Transverse colon (tissue), 4 donors: ENCODE measurements around the gene DCAF6. TPM values are rescaled to one million over a fixed set of nuclear protein-coding genes. Genes with fewer than 3 reads are reported as not detected.
A peak's percentile ranks its signal among the peaks of the same experiment; 100 is the strongest.

Experiments used
- DNase-seq: peaks from one replicate; pipeline ENCODE4 v3.0.0-alpha.2; 2019
- H3K27ac ChIP-seq, 4 donors: fragments of 200-600 bp; sonication (generic); 2 replicates each; pipeline ENCODE4 v1.5.1; 2016 to 2018; ENCODE audit warnings: inconsistent platforms in 4 of 4
- H3K27me3 ChIP-seq: fragments of 200-600 bp; sonication (generic); 2 replicates; pipeline ENCODE4 v1.5.1; 2017; ENCODE audit warnings: inconsistent platforms
- H3K36me3 ChIP-seq, 4 donors: fragments of 200-600 bp; sonication (generic); 2 replicates each; pipeline ENCODE4 v1.5.1; 2017 to 2019; ENCODE audit warnings: inconsistent platforms in 4 of 4
- H3K4me1 ChIP-seq, 4 donors: fragments of 200-600 bp; sonication (generic); 2 replicates each; pipeline ENCODE4 v1.5.1; 2017 to 2020; ENCODE audit warnings: inconsistent platforms in 4 of 4
- H3K4me3 ChIP-seq, 4 donors: fragments of 200-600 bp; sonication (generic); 1 replicate in 1 of 4; 2 replicates in 3 of 4; pipeline versions ENCODE4 v1.5.1 to v1.6.1; 2017 to 2019; ENCODE audit warnings: inconsistent platforms in 4 of 4
- H3K9me3 ChIP-seq, 2 donors: fragments of 200-600 bp; sonication (generic); 2 replicates each; pipeline ENCODE4 v1.5.1; 2017 to 2019; ENCODE audit warnings: inconsistent platforms in 2 of 2
- EP300 ChIP-seq: sonication (generic); formaldehyde crosslinking; IDR thresholded peaks from one replicate; pipeline ENCODE4 v1.6.1; 2017; ENCODE audit warnings: antibody characterized with exemption, low read depth
- POLR2A ChIP-seq: fragments of 450-650 bp; IDR thresholded peaks from one replicate; pipeline ENCODE4 v1.6.1; 2016; ENCODE audit warnings: antibody characterized with exemption, mild to moderate bottlenecking, moderate library complexity
- POLR2AphosphoS5 ChIP-seq, 3 donors: sonication (generic); formaldehyde crosslinking; IDR thresholded peaks; one replicate each; pipeline ENCODE4 v1.6.1; 2016; ENCODE audit warnings: antibody characterized with exemption in 3 of 3
- WGBS, 2 donors: methylation state at CpG; one replicate each; pipeline ENCODE4 v1.1.5; 2018; ENCODE audit warnings: low coverage in 1 of 2; 5-methylcytosine and 5-hydroxymethylcytosine counted together
- in situ Hi-C, 4 donors: fragments of 200-750 bp; cut with MboI; loops; one replicate each; pipeline versions ENCODE4 v1.15.0 to v1.15.1; 2017; ENCODE audit warnings: low sequenced_read_pairs in 3 of 4, low pct_ligation_motif_present in 1 of 4, low pct_unique_long_range_greater_than_20kb in 1 of 4
- intact Hi-C: fragments of 100-400 bp; cut with DNase I; formaldehyde crosslinking; loops from one replicate; pipeline ENCODE4 v1.15.1; 2023; ENCODE audit warnings: low total_unique reads
- total RNA-seq, 4 donors: library from RNA; depleted of rRNA; stranded (reverse); fragments of >200 nt; gene quantifications; one replicate each; pipeline ENCODE4 v1.1.0, GENCODE V29; 2016
- TF ChIP-seq, protein P1 (sequence below), 5 experiments: fragments of 200-600 bp in 3 of 5; fragments of 450-650 bp in 2 of 5; sonication (generic) in 3 of 5; IDR thresholded peaks; 1 replicate in 2 of 5; 2 replicates in 3 of 5; pipeline ENCODE4 v1.5.1; 2016 to 2017; ENCODE audit warnings: antibody characterized with exemption in 5 of 5, inconsistent platforms in 3 of 5, mild to moderate bottlenecking in 2 of 5, moderate library complexity in 1 of 5

DCAF6 gene
- total RNA-seq, 4 donors from 2014 or later = 59.5 to 173 (median 93.4) TPM

GRCh38 chr1:167938080-167938636, 1.7 kb downstream of the DCAF6 start:
- H3K4me3 ChIP-seq = peak overlapping the region in 3 of 4 donors; percentile 80 to 97 (median 86)
- intact Hi-C loops (no loop called here), in situ Hi-C loops (loop anchor here in 3 of 4 donors (10.0 to 25.0 kb wide), 2 partner anchors 213 to 226 kb away; partner anchors contain the start of gene MPZL1 (in 3 of the 3))
- DNase-seq = no peak
- no peak for TF ChIP-seq POLR2AphosphoS5 (IDR thresholded peaks at IDR 0.05)
- no peak for TF ChIP-seq POLR2A
- TF ChIP-seq, protein P1, sequence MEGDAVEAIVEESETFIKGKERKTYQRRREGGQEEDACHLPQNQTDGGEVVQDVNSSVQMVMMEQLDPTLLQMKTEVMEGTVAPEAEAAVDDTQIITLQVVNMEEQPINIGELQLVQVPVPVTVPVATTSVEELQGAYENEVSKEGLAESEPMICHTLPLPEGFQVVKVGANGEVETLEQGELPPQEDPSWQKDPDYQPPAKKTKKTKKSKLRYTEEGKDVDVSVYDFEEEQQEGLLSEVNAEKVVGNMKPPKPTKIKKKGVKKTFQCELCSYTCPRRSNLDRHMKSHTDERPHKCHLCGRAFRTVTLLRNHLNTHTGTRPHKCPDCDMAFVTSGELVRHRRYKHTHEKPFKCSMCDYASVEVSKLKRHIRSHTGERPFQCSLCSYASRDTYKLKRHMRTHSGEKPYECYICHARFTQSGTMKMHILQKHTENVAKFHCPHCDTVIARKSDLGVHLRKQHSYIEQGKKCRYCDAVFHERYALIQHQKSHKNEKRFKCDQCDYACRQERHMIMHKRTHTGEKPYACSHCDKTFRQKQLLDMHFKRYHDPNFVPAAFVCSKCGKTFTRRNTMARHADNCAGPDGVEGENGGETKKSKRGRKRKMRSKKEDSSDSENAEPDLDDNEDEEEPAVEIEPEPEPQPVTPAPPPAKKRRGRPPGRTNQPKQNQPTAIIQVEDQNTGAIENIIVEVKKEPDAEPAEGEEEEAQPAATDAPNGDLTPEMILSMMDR (IDR thresholded peaks at IDR 0.05) = no peak
- TF ChIP-seq EP300 = no peak
- peaks cover 0 to 40% (median 22%) of the 10 kb centered on the region in 4 donors for H3K4me1 ChIP-seq
- 35 to 36% methylated on average over 5 of the region's 5 CpGs for WGBS, 2 donors
- H3K9me3 ChIP-seq = no peaks in the 10 kb centered on the region
- H3K36me3 ChIP-seq = no peaks in the 10 kb centered on the region
- H3K27ac ChIP-seq = peak overlapping the region; percentile 95 to 98 (median 97)
- no peaks in the 10 kb centered on the region for H3K27me3 ChIP-seq

DNA sequence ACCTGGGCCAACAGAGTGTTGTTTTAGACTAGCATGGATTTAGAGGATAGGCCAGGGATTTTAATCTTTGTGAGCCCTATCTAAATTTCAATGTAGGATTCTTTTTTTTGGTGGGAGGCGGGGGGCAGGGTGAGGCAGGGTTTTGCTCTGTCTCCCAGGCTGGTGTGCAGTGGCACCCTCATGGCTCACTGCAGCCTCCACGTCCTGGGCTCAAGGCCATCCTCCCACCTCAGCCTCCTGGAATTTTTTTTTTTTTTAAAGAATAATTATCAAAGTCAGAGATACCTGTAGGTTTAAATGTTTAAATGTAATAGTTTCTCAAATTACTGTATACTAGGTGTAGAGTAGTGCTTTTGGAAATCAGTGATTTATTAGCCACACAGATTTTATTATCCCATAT, 3.8 kb downstream of the DCAF6 start:
- 96 to 100% methylated on average over 2 of the region's 2 CpGs for WGBS, 2 donors
- TF ChIP-seq POLR2AphosphoS5 (IDR thresholded peaks at IDR 0.05) (no peak), EP300 (no peak), POLR2A (no peak)
- TF ChIP-seq, protein P1 (IDR thresholded peaks at IDR 0.05) = no peak

DNA sequence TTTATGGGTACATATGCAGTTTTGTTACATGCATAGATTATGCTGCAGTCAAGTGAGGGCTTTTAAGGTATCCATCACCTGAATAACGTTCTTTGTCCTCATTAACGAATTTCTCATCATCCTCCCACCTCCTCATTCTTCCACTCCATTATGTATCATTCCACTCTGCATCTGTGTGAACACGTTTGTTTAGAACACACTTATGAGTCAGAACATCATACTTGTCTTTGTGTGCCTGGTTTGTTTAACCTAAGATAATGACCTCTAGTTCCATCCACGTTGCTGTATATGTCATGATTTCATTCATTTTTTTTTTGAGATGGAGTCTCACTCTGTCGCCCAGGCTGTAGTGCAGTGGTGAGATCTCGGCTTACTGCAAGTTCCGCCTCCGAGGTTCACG, 7.1 kb downstream of the DCAF6 start:
- WGBS, 2 donors = 79 to 90% methylated on average over 9 of the region's 9 CpGs
- no peak overlapping the region for H3K4me3 ChIP-seq
- DNase-seq = no peak
- H3K4me1 ChIP-seq = peaks cover 6 to 38% (median 22%) of the 10 kb centered on the region in 4 donors
- intact Hi-C loops (no loop called here), in situ Hi-C loops (loop anchor here in 2 of 4 donors (25.0 kb wide), 1 partner anchor 231 kb away; the partner anchor contains the start of gene MPZL1 (in 2 of the 2))
- H3K27ac ChIP-seq = no peak overlapping the region
- no peaks in the 10 kb centered on the region for H3K36me3 ChIP-seq
- no peaks in the 10 kb centered on the region for H3K9me3 ChIP-seq
- TF ChIP-seq POLR2AphosphoS5 (IDR thresholded peaks at IDR 0.05) = no peak
- H3K27me3 ChIP-seq = no peaks in the 10 kb centered on the region

More for the DNA sequence above, 3.8 kb downstream of the DCAF6 start:
- H3K27ac ChIP-seq = no peak overlapping the region
- no peak for DNase-seq
- H3K4me1 ChIP-seq = peaks cover 0 to 20% (median 11%) of the 10 kb centered on the region in 4 donors
- H3K9me3 ChIP-seq = no peaks in the 10 kb centered on the region
- H3K4me3 ChIP-seq = no peak overlapping the region
- no peaks in the 10 kb centered on the region for H3K36me3 ChIP-seq
- intact Hi-C loops (no loop called here), in situ Hi-C loops (loop anchor here in 2 of 4 donors (25.0 kb wide), 1 partner anchor 228 kb away; the partner anchor contains the start of gene MPZL1 (in 2 of the 2))
- no peaks in the 10 kb centered on the region for H3K27me3 ChIP-seq

DNA sequence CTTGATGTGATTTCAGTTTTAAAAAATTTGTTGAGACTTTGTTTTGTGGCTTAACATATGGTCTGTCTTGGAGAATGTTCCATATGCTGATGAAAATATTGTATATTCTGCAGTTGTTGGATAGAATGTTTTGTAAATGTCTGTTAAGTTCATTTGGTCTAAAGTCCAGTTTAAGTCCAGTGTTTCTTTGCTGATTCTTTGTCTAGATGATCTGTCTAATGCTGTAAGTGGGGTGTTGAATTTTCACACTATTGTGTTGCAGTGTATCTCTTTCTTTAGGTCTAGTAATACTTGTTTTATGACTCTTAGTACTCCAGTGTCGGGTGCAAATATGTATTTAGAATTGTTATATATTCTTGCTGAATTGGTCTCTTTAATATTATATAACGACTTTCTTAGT, 11.2 kb downstream of the DCAF6 start:
- no peaks in the 10 kb centered on the region for H3K9me3 ChIP-seq
- no peak overlapping the region for H3K4me3 ChIP-seq
- in situ Hi-C loops (loop anchor here in 2 of 4 donors (25.0 kb wide), 1 partner anchor 235 kb away; the partner anchor contains the start of gene MPZL1 (in 2 of the 2)), intact Hi-C loops (no loop called here)
- no peak for DNase-seq
- peak overlapping the region in 1 of 4 donors; percentile 22 for H3K27ac ChIP-seq
- WGBS, 2 donors = 45 to 51% methylated on average over 2 of the region's 2 CpGs
- H3K27me3 ChIP-seq = no peaks in the 10 kb centered on the region
- TF ChIP-seq POLR2AphosphoS5 (IDR thresholded peaks at IDR 0.05) (no peak), POLR2A (no peak), EP300 (no peak)
- TF ChIP-seq, protein P1 (IDR thresholded peaks at IDR 0.05) = no peak
- H3K36me3 ChIP-seq = peaks cover 0 to 11% (median 4%) of the 10 kb centered on the region in 4 donors
- peaks cover 11 to 56% (median 32%) of the 10 kb centered on the region in 4 donors for H3K4me1 ChIP-seq
